Ishikawa (cell line): ENCODE data around the gene RAPGEF6.

Experiments
- CEBPB ChIP-seq: IDR thresholded peaks from 2 replicates; pipeline ENCODE4 v1.6.1; 2012
- CREB1 ChIP-seq: IDR thresholded peaks from 2 replicates; pipeline ENCODE4 v1.6.1; 2012; ENCODE audit warnings: low read depth
- EP300 ChIP-seq: IDR thresholded peaks from 2 replicates; pipeline ENCODE4 v1.6.1; 2012; ENCODE audit warnings: borderline replicate concordance
- MAX ChIP-seq: IDR thresholded peaks from 2 replicates; pipeline ENCODE4 v1.6.1; 2012
- NFIC ChIP-seq: IDR thresholded peaks from 2 replicates; pipeline ENCODE4 v1.6.1; 2012
- RAD21 ChIP-seq: IDR thresholded peaks from 2 replicates; pipeline ENCODE4 v1.6.1; 2012; ENCODE audit warnings: low read depth
- REST ChIP-seq: IDR thresholded peaks from 2 replicates; pipeline ENCODE4 v1.6.1; 2012; ENCODE audit warnings: low read depth, mild to moderate bottlenecking
- YY1 ChIP-seq: IDR thresholded peaks from 2 replicates; pipeline ENCODE4 v1.6.1; 2012; ENCODE audit warnings: low read depth
- ZBTB7A ChIP-seq: IDR thresholded peaks from 2 replicates; pipeline ENCODE4 v1.6.1; 2012; ENCODE audit warnings: low read depth

- no peak for TF ChIP-seq CREB1
- no peak for TF ChIP-seq EP300
- TF ChIP-seq NFIC = no peak
- no peak for TF ChIP-seq CEBPB
- no peak for TF ChIP-seq RAD21
- no peak for TF ChIP-seq MAX
- TF ChIP-seq ZBTB7A = no peak
- no peak for TF ChIP-seq REST
- TF ChIP-seq YY1 = no peak
These were observed 15.9 kb downstream of the RAPGEF6 start for GRCh38 chr5:131619102-131619501.
